ENCODE data around the gene ARHGAP22.

Gene ARHGAP22

DNA sequence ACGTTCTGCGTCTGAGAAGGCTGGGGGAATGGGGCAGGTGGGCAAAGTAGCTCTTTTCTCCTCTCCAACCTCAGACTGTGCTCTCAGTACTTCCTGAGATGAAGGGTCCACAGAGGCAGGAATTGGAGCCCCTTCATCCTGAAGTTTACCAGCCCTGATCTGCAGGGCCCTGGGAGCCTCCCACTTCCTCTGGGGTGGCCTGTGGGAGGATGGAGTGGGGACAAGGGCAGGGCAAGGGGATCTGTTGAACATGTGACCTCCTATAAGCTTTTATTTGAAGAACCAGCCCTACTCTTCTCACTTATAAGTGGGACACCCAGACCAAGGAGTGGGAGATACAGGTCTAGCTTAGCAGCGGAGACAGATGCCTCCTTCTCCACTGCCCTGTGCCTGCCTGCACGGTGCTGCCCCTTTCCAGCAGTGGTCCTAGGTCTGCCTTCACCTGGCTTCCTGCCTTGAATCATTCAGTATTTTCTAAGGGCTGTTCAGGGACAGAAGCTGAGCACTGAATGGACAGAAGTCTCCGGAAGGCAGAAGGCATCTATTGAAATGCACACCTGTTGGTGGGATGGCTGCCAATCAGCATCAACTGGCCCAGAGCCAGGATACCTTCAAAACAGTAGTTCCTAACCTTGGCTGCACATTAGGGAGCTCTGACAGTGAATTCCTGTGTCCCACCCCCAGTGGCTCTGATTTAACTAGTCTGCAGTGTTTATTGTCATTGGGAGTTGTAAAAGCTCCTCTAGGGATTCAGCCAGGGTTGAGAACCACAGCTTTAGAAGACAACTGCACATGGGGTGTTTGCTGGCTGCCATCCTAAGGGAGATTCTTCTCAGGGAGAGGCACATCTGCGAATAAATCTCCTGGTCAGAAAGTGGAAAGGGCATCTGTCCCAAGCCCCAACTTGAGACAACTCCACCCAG, 2.7 kb upstream of the ARHGAP22 start:
- DNase-seq (ENCODE audit: low spot score) = no peak

DNA sequence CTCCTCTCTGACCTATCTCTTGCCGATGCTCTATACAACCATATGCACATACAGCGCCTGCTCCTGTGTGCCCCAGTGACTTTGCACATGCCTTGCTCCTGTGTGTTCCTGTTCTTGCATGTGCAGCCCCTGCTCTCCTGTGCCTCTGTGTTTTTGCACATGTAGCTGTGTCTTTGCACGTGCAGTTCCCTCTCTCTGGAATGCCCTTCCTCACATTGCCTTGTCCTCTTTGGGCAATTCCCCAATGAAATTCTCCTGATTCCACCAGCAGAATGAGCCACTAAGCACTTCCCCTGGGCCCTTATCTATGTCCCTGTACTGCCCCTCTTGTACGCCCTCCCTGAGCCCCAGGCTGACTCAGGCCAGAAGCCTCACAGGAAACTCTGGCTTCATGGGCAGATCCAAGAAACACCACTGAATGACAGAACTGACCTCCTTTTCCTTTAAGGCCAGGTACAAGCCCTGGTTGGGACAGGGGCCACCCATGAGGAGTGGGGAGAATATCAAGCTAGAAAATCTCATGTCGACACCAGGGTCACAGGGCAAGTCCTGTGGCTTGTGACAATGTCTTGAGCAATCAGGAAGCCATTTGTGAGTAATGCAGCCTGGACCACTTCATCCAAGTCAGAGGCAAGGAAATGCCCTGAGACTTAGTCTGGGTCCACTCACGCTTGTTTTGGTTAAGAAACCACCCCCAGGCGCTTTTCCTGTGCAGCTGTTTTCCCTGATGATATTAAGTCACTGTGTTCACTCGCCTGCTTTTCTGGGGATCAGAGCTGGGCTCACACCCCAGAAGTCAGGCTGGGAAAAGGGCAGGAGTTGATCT, 1.9 kb upstream of the ARHGAP22 start:
- DNase-seq (ENCODE audit: low spot score) = no peak

DNA sequence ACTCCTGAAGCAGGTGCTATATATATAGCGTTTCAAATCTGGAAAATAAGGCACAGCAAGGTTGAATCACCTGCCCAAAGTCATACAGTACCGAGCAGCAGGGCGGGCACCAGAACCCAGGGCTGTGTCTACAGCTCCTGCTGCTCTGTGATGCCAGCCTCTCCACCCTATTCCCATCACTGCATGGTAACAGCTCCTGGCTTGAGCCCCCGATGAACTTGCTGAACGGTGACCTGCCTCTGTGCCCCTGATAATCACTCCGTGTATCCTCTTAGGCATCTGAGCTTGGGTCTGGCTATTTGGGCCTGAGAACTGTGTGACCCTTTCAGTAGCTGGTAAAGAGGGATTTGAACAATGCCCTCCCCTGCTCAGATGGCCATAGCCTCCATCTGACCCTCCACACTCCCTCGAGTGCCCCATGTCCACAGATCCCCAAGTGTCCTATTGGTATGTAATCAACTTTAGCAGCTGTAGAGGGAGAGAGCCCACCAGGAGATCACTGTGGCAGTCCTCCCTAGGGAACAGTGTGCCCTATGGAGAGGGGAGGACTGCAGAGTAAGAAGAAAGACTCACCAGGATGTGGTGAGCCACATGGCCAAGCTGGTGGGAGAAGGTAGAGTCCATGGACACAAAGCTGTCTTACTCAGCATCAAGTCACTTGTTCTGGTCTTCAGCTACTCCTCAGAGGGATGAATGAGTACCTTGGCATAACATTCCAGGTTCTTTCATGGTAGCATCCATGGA, 1.1 kb upstream of the ARHGAP22 start:
- no peak for DNase-seq (ENCODE audit: low spot score)

DNA sequence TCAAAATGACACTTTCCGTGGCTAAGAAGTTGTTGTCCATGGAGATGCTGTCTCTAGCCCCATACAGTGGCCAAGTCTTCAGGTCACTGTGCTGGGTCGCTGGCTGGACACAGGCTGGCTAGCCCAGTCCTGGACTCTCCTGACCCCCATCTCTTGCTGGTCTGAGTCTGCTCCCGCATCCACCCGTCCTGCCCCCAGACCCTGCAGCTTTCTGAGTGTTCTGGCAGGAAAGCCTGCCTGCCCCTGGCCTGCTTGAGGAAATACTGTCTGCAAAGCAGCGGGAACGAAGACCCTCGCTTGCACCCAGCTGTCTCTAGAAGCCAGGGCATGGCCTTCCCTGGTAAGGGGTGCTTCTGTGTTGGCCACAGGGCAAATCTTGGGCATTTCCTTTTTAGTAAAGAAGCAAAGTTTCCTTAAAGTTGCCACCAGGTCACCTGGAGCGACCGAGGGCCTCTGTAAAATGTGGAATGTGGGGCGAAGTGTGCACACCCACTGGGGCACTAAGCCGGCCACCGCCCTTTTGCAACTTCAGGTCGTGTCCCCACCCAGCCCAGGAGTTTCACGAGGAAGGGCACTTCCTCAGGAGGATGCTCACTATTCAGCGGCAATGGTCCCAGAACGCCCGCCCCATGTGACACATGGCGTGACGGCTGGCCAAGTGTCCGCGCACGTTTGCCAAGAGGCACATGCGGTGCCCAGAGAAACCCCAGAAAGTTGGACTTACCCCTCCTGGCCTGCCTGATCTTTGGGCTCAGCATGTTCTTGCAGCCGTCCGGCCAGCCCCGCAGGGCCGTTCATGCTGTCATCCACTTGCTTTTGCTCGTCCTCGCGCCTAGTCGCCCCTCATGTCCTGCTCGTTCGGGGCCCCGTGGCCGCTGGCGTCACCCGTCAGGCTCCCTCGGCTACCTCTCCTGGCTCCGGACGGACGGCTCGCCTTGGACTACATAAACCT, 558 bp downstream of the ARHGAP22 start:
- peak; percentile 76 for DNase-seq (ENCODE audit: low spot score)

DNA sequence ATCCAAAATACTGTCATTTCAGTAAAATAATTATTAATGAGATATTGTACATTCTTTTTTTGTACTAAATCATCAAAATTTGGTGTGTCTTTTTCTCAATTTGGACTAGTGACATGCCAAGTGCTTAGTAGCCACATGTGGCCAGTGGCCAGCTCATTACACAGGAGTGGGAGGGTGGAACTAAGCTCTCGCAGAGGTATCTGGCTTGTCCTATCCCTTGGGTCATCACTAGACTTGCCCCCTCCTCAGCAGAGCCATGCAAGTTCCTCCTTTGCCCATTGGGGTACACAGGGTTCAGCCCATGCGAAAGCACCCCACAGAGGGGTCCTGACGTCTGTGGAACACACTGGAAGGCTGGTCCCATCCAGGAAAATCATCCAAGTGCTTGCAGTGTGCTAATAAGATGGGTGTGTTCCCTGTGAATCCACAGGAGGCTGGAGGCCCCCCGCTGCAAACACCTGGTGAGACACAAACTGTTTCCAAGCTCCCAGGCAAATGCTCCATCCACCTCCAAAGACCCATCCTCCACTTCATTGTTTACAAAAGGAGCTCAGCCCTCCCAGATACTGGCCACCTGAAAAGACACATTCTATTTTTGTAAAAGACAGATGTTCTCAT, 1.3 kb downstream of the ARHGAP22 start:
- no peak for DNase-seq (ENCODE audit: low spot score)

DNA sequence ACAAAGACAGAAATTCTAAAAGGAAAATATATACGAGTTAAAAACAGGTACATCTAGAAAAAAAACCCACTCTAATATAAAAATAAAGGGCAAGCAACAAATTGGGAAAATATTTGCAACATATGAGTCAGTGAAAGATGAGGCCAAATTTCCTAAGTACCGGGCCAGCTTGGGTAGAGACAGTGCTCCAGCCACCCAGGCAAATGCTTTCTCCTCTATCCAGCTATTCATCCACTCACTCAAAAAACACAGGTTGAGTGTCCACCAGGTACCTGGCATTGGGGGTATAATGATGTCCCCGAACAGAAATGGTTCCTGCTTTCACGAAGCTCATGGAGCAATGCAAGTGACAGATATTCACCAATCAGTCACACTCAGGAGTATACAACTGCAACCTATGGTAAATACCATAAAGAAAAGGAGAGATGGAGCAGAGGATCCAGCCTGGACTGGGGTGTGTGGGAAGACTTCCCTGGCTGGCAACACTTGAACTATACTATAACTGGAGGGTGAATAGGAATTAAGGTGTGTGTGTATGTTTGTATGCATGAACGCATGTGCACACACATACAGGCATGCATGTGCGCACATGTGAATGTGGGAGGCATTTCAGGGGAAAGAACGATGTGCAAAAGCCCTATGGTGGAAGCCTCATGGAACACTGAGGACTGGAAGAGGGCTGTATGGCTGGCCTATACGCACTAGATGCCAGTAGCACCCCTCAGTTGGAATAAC, 2.3 kb downstream of the ARHGAP22 start:
- no peak for DNase-seq (ENCODE audit: low spot score)

DNA sequence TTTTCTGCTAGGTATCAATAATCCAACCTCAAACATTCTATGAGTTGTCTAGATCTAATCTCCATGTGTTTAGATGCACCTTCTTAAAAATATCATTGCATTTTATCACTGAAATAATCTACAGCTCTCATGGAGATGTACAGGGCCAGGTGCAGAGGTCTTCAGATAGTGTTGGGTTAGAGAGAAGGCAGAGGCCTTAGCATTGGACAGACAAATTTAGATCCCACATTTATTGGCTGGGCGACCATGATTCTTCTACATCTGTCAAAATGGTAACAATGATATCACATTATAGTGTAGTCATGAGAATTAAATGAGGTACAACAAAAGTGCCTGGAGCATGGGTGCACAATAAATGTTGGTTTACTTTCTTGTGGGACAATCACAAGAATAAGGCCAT, 3.1 kb downstream of the ARHGAP22 start:
- DNase-seq (ENCODE audit: low spot score) = no peak

DNA sequence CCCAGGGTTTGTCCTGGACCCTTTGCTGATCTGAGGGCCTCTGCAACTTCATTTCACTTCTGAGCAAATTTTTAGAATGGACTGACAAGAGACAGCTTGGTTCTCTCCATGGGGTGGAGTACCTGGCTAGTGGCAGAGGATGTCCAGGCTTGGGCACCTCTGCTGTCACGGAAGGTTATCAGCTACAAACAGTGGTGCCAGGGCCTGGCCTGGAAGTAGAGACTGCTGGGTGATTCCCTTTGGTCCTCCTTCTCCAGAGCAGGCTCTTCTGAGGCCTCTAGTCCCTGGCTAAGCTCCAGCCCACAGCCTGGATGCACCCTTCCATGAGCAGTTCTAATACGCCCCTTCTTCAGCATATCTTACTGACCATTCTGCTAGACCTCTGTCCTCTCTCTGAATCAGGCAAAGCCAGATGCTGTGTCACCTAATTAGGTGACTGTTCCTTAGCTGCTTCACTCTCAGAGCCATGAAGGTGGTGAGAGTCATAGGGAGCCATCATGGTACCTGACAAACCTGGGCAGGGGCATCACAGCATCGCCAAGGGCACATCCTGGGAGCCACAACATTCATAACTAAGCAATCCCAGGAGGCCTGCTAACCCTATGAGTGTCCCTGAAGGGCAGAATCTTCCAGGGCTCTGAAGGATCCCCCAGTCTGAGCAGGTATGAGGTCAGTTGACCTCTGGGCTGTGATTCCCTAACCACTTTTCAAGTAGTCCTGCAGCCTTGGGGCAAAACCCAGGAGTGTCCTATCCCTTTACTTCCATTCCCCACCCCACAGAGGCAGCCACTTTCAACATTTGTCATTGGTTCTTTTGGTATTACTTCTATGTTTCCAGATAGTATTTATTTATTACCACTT, 4.0 kb downstream of the ARHGAP22 start:
- DNase-seq (ENCODE audit: low spot score) = no peak

DNA sequence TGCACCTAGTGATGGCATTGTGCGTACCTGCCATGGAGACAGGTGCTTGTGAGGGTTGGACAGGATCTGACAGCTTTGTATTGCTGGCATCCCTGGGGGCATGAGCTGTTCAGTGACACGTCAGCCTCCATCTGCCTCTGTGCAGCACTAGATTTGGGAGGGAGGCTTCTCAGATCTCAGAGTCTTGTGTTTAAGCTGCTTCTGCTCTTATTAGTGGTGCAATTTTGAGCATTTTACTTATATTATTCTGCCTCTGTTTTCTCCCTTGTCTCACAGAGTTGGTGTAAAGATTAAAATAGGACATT, 5.1 kb downstream of the ARHGAP22 start:
- DNase-seq (ENCODE audit: low spot score) = peak; percentile 51

DNA sequence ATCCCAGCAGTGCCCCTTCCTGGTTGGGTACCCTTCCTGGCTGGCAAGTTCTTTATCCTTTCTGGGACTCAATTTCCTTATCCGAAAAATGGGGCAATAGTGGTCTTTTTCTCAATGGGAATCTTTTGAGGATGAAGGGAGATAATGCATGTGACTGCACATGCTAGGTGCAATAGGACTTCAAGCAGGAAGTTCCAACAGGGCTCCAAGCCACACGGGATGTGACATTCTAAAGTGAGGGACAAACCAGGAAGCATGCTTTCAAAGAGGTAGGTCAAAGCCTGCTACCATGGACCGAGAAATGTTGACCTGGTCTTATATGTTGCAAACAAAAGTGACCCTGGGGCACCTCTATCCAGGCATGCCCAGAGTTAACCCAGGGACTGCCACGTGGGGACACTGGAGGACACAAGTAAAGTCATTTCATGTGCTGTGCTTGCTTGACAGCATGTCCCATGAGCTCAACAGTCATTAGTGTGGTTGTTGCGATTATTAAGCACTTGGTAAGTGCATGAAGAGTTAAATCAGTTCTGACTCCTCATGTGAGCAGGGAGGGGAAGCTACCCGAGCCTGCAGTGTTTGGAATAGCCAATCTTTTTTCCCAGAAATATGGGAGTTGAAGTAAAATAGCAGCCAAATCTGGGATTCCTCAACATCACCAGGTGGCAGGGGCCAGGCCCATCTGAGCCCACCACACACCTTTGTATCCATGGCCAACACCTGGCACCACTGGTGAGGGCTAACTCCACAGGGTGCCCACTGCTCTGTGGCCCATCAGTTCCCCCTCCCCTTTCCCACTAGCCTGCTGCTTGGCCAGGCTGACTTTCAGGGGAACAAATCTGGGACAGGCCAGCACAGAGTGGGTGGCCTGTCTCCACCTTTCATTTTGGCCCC, 5.7 kb downstream of the ARHGAP22 start:
- peak; percentile 51 for DNase-seq (ENCODE audit: low spot score)

DNA sequence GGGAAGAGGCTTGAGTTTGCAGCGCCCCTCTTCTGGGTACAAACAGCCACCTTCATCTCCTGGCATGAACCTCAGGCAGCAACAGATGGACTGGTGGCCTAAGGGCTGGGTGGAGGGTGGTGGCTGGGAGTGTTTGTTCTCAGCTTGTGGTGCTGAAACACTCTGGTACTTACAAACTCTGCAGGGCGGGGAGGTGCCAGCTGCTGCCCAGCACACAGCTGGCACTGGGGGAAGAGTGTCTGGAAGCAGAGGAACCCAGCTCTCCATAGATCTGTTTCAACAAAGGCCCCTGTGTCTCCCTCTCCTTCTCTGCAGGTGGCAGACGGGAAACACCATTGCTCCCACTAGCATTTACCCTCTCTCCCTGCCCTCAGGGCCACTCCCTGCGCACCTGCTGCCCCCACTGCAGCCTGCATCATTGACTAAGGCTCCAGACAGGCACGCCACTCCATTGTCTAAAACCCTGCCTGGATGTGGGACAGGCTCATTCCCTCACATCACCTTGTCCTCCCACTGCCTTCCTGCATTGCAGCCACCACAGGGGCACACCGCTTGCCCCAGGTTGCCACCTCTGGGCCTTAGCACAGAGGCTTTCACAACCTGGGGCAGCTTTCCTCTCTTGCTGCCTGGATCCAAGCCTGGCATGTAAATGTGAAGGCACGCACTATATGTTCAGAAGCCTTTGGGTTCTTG, 6.5 kb downstream of the ARHGAP22 start:
- DNase-seq (ENCODE audit: low spot score) = peak; percentile 97

DNA sequence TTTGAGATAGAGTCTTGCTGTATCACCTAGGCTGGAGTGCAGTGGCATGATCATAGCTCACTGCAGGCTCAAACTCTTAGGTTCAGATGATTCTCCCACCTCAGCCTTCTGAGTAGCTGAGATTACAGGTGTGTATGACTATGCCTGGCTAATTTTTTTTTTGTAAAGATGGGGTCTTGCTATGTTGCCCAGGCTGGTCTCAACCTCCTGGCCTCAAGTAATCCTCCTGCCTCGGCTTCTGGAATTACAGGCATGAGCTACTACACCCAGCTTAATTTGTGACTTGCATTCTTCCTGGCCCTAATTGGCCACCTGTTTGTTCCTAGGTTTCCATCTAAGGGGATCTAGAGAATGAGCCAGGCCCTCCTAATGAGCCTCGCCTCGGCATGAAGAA, 9.3 kb downstream of the ARHGAP22 start:
- DNase-seq (ENCODE audit: low spot score) = no peak

DNA sequence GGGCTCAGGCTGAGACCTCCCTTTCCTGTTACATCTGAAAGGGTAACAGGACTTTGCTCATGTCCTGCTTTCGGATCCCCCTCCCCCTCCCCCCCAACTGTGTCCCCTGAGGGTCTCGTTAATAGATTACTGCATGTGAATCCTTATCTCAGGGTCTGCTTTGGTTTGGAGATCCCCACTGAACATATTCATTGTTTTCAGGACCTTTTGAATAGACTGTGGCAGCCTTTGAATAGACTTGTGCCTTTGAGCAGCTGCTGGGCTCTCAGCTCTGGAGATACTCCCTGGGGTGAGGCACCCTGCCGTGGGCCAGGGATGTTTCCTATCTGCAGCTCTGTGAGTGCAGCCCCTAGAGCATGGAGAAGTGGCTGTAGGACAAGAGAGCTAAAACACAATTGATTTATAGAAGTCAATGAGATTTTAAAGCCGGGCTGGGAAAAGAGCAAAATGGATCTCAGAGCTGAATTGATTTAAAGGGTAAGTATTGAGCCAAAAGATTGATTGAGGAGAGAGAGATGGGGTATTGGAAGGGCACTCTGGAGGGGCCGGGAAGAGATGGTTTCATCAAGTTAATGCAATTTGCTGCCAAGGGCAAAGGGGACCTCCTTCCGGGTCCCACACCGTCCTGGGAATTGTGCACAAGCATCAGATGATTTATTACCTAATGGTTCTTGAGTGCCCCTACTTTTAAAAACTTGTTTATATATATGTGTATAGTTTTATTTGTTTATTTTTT, 9.9 kb downstream of the ARHGAP22 start:
- peak; percentile 48 for DNase-seq (ENCODE audit: low spot score)

DNA sequence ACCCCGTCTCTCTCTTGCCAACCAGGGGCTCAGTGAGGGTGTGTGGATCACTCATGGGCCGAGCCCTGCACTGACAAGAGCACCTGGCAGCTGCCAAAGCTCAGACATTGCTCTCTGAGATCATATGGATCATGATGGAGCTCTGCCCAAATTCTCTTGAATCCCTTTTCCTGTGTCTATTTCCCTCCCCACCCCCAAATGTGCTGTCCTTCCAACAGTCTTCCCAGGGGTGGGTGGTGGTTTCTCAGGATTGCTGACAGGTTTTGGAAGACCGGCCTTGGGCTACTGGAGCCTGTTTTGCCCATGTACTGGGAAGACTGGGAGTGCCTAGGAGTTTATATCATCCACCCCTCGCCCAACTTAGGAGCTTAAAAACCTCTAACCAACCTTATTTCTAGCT, 10.5 kb downstream of the ARHGAP22 start:
- DNase-seq (ENCODE audit: low spot score) = no peak

DNA sequence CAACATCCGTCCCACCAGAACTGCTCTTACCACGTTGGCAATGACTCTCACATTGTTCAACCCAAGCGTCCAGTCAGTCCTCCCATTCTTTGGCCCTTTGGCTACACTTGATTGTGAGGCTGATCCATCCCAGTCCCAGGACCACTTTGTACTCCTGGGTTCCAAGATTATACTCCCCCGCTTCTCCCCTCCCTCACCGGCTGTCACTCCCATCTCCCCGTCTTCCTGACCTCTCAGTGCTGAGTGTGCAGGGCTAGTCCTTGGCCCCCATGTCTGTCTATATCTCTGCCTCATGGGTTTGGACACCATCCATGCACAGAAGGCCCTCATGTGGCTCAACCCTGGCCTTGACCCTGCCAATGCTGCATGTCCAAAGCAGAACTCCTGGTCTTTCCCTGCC, 12.5 kb downstream of the ARHGAP22 start:
- no peak for DNase-seq (ENCODE audit: low spot score)

DNA sequence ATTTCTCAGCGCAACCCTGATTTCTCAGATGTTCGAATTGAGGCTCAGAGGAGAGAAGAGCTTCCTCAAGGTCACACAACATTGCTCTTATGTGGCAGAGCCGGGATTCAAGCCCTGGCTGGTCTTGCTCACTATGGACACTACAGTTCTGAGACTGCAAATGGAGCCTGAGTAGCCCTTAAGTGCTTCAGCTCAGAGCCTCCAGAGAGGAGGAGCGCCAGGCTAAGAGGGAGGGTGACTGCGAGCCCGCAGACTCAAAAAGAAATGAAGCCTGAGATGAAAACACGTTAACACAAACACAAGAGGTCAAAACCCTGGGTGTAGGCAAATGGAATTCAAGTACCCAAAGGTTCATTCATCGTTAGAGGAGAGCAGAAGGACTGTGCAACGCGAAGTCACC, 13.9 kb downstream of the ARHGAP22 start:
- no peak for DNase-seq (ENCODE audit: low spot score)

DNA sequence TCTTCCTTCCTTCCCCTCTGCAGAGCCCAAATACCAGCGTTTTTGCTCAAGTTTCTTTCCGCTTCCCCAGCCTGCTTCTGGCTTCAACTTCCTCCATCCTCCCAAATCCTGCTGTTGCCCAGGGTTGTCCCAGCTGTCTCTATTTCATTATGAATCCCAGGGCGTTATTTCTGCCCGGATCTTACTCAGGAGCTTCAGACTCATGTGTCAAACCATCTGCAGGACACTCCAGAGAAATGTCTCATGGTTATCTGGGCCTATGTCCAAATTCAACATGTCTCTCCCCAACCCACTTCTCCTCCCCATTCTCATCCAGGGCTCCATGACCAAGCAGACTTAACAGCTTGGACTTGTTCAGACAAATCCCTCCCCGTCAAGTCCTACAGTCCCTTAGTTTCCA, 15.6 kb downstream of the ARHGAP22 start:
- DNase-seq (ENCODE audit: low spot score) = peak; percentile 37

All from globus pallidus (tissue), 1 donor.